Stimulated activated CD4-positive, alpha-beta T cell treated with anti-CD3 and anti-CD28 coated beads, Interleukin-2, amount 100 ng/mL, for 24 hours (primary cell): ENCODE results near the gene PRAC1.

Experiments used
- DNase-seq, 2 donors: peaks; one replicate each; pipeline ENCODE4 v3.0.0-alpha.2; 2020

Gene PRAC1

DNA sequence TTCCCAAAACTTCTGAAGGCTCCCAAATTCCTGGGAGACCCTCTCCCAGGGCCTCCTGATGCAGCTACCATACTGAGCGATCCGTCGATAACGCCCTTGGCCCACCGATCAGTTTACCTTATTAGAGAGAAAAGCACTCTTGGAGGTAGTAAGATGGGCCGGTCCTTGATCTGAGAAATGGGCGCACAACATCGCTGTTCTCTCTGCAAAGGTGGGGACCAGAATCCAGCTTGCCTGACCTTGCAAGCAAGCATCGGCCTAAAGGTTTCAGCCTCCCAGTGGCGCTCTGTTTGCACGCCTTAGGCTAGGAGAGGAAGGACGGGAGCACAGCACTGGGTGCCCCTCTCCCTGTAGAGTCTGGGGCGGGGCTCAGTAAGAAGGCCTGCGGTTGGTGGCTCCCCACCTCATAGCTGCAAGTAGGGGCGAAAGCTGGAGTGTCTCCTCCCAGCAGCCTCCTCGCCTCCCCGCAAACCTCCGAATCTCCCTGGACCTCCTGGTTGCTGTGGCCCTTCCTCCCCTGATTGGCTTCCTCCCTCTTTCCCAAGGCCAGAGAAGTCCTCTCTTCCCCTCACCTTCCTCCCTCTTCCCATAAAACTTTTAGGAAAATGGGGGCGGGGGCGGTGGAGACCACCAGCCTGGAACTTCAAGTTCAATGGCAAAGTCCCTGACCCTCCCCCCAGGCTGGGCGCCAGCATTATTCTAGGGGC is at the start of gene PRAC1:
Gene PRAC1, minus strand, starts transcription at position 318 of the 707 bp plus-strand sequence. Its CDS starts 126 bp downstream, at position 192.
- DNase-seq = no peak

DNA sequence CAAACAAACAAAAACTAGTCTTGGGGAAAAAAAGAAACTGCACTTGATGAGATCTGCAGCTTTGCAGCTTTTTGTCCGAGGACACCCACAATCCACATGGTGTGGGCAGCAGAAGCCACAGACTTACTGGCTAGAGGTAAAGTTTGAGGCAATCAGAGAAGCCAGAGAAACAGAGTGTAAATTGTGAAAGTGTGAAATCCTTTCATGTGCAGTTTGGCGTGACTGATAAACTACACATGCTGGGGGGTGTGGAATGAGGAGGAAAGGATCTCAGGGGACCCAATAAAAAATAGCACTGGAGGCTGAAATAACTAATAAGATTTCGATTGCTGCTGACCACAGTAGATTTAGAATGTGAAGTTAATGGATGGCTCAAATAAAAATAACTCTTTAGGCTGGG is 48.6 kb upstream of the PRAC1 start:
- DNase-seq = no peak

DNA sequence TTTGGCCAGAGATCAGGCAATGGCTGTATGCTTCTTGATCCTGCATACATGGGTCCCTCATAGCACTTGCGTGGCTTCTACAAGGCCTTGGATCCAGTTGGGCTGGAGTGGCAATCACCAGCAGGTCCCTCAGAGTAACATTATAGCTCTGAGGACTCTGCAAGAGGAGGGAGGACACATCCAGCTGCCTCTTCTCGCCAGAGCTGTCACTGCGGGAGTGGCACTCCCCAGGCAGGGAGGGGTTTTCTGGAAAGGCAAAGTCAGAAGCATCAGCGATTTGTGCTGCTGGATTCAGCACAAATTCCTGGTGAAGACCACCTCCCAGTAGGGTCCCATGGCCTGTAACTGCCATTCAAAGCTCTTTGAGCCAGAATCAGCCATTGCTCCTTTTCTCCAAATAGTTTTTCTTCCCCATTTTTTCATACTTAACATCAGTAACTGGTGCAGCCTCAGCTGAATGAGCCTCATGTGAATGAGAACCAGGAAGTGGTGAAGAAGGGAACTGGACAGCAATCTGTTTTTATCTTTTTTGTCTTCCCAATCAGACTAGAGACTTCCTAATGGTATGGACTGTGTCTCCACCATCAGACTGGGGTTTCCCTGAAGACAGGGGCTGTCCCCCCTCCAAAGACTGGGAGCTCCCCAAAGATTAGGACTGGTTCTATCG is 46.8 kb upstream of the PRAC1 start:
- DNase-seq = no peak

DNA sequence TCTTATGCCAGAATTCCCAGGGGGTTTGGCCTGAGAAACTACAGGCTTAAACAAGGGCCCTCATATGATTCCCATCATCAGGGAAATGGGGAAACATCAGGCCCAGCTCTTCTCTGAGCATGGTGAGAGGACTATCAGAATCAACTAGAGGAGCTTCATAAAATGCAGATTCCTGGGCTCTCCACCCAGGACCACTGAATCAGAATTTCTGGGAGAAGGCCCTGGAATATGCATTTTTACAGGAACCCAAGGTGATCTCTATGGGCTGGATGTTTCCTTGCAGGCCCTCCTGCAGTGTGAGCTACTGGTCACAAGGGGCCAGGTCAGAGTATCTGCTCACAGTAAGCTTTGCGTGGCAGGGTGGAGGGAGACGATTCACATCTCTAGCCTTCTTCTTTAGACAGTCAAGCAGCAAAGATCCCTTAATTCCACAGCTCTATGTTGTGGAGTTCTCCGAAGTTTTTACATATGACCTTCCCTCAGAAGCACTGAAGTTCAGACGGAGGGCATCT is 45.0 kb upstream of the PRAC1 start:
- no peak for DNase-seq

DNA sequence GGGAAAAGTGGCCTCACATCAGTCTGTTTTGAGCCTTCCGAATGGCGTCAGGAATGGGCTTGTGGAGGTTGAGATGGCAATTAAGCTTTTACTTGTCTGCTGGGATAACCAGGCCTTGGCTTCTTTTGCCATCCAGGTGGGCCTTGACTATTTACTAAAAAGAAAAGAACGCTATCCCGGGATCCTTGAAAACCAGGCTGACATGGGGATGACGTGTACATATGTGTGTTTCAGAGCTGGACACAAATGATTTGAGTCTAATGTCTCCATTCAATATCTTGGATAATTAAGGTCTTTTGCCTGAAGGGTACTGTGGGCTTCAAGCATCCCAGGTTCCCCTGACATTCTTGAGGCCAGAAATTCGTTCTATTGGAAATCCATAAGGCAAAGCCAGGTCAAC is 38.8 kb upstream of the PRAC1 start:
- DNase-seq = no peak

DNA sequence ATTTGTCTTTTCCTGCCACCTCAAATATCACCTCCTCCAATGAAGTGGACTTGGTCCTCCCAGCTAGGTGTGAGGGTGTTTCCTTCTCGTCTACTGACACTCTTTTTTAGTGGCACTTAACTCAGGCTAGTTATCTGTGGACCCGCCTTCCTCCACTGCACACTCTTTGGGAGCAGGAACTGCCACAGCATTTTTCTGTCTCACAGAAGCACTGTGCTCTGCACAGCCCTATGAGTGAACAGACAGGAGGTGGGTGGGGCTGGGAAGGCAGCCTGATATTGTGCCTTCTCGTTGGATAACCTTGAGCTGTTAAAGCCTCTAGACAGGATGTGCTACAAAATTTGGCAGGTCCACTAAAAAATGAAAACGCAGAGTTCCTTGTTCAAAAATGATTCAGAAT is 38.1 kb upstream of the PRAC1 start:
- DNase-seq = no peak

DNA sequence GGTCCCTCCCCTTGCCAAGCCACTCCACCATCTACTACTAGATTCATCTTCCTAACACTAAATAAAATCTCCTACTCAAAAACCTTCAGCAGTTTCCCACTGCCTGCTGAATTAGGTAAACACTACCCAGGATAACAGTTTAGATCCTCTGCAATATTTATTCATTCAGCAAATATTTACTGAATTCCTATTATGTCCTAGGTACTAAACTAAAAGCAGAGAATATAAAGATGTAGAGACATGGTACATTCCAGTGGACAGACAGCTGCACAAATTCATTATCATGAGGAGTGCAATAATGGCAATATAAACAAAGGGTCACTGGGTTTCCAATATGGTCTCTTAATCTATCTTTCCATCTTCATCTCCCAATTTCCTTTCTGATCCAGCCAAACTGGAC is 37.0 kb upstream of the PRAC1 start:
- no peak for DNase-seq

DNA sequence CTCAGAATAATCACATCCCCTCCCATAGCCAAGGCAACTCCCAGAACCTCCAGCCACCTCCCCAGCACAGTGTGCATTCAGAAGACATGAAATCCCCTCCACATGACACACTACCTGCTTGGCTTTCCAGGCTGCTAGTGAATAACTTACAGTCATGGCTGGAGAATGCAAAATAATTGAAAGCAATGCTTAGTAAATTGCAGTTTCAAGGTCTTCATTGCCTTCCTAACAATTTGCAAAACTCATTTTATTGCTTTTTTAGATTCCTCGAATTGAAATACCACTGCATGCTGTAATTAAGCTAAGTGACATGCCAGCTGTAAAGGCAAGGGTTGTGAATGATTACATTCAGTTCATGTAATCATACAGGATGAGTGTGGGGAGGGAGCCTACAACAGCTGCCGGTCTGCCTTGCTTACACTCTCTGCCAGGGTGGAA is 35.2 kb upstream of the PRAC1 start:
- no peak for DNase-seq

DNA sequence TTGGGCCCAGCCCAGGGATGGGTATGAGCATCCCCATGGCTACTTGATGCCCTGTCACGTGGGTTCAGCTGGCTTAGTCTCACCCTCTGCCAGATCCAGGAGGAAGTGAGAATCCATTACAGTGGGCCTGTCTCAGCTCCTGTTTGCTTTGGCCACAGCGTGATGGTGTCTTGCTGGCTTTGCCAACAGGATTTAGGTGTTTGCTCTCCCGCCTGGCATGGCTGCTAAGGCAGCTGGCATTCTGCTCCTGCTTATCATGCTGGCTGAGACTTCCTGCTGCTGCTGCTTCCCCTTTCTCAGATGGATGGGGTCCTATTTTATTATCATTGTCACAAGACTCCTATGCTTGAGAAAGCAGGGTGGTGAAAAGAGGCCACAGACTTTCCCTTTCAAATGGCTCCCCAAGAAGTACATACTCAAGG is 34.5 kb upstream of the PRAC1 start:
- DNase-seq = no peak

DNA sequence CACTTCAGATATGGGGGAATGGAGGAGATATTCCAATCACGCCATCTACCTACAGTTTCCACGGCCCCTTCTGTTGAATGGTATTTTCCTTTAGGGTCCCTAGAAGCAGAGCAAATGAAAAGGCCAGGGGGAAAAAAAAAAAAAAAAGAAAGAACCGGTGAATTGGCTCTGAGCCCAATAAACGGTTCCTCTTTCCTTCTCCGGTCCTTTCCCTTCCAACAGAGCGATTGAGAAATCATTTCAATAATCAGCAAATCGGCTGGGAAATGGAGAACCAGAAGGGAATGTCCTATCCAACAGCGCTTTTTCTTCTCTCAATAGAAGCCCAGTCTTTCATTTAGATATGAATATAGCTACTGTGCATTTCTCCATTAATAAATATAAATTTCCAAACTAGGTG is 33.0 kb upstream of the PRAC1 start:
- no peak for DNase-seq

DNA sequence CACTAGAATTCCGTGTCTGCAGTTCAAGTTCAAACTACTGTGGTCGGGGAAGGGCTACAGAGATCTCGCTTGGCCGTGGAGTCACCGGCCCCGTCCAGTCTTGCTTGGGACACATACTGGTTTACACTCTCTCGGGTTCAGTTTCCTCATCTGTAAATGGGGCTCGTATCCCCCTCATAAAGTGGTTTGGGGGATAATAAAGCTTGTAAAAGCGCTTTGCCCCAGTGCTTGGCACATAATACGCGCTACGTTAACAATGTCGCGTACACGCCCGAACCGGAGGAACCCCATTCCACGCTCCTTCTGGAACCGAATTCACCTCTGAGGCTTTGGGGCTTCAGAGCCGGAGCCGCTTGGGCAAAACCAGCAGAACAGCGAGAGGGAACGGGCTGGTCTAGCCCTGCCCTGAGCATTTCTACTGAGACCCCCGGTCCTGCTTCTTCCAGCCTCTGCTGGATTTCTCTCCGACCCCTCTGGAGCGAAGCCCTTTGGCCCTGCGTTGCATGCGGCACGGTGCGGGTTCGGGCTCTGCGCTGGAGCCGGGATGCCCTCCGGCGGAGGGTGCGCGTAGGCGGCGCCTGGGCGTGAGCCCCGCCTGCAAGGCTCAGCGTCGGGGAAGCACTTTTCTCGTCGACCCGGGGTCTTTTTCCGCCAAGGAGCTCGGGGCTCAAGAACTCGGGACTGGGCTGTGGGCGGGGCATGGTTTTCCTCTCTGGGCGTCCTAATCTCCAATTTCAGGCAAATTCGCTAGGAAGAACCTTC is 32.4 kb upstream of the PRAC1 start:
- no peak for DNase-seq

DNA sequence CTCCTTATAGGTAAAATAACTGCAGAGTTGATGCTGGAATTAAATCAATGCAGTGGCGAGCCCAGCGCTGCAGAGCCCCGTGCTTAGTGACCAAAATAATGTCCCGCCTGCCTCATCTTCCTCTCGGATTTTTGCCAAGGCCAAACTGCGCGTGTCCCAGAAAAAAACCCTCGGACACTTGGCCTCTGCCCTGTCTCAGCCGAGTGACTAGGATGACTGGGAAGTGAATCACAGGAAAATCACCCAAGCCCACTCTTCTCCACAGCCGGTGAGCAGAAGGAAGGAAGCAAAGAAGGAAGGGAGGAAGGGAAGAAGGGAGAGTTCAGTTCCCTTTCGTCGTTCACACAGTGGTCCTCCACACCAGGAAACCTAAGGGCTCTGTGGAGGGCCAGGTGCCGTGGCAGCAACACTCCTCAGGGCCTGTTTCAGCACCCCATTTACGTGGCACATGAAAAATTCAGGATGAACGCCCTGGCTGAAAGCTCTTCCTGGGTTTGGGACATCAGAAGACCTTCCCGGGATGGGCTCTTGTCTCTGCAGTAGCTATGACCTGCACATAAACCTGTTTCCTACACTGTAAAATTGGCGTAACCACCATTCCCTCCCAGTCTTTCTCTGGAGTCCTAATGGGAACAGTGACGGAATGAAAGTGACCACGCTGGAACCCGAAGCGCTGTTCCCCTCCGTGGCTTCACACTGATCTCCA is 31.6 kb upstream of the PRAC1 start:
- DNase-seq = no peak

DNA sequence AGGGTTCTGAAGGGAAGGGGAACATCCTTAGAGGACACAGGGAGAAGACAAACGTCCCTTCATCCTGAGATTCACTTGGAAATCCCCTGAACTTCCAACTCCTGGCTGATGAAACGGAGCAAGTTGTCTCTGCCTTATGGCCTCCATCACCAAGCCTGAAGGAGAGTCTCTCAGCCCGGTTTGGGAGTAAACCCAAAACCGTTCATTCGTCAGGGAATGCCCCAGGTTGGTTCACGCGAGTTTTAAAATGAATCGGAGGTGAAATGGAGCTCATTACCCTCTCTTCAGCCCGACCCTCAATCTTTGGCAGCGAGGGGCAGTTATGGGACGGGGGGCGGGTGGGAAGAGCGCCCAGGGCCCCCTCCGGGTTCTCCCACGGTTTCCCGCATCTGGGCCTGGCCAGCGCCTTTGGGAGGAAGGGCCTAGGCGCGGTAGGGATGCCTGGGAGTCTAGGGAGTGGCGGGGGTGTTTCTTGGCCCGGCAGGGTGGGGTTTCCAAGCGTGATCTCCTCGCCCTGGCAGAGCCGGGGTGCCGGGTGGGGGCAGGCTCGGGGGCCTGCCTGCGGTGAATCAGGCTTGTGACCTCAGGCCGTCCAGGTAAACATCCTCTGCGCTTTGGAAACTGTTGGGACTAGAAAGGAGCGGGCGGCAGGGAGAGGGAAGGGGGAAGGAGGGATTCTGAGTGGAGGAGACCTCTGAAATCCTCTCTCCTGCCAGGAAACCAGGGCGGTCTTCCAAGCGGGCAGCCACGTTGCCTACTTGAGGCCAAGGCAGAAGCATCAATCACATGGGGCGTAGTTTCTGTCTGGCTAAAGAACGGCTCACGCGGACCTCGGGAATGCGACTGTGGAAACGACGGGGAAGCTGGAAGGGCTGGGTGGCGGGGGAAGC is 30.3 kb upstream of the PRAC1 start:
- no peak for DNase-seq

DNA sequence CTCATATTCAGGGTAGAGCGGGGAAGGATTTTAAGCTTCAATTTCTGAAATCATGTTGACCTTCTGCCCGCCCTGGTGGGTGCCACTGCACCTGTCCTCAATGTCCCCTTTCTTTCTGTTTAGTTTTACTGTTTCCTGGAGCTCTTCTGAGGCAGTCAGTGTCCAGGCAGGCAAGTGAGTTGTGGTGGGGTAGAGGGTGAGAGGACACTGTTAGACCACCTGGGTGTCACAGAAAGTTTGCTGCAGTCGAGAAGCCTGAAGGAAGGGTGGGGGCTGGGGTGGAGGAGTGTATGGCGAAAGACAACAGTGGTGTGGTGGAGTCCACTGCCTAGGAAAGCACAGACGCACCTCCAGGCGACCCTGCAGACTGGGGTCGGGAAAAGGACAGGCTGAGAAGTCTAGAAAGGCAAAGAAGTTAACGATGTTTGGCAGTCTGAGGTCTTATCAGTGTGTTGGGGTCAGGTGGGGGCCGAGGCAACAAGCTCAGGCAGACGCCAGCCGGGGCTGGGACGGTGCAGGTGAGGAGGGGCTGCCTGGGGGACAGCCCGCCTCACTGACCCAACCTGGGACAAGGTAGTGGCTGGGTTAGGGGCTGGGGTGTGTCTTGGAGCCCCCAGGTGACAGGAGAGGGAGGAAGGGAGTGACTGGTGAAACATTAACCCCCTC is 29.5 kb upstream of the PRAC1 start:
- DNase-seq = no peak

DNA sequence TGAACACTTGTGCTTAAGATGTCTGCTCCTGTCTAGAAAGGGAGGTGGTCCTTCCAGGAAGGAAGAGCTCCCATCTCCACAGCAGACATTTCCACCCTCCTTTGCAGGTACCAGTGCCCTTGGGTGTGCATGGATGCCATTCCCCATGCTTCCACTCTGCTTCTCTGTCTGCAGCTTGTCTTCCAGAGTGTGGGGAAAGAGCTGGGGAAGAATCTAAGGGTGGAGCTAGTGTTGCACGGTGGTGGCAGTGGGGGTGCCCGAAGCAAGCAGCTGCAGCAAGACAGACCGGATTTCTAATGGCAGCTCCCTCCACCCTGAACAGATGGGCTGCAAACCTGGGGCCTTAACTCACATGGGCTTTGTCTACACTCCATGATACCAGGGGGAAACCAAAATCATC is 28.9 kb upstream of the PRAC1 start:
- no peak for DNase-seq

DNA sequence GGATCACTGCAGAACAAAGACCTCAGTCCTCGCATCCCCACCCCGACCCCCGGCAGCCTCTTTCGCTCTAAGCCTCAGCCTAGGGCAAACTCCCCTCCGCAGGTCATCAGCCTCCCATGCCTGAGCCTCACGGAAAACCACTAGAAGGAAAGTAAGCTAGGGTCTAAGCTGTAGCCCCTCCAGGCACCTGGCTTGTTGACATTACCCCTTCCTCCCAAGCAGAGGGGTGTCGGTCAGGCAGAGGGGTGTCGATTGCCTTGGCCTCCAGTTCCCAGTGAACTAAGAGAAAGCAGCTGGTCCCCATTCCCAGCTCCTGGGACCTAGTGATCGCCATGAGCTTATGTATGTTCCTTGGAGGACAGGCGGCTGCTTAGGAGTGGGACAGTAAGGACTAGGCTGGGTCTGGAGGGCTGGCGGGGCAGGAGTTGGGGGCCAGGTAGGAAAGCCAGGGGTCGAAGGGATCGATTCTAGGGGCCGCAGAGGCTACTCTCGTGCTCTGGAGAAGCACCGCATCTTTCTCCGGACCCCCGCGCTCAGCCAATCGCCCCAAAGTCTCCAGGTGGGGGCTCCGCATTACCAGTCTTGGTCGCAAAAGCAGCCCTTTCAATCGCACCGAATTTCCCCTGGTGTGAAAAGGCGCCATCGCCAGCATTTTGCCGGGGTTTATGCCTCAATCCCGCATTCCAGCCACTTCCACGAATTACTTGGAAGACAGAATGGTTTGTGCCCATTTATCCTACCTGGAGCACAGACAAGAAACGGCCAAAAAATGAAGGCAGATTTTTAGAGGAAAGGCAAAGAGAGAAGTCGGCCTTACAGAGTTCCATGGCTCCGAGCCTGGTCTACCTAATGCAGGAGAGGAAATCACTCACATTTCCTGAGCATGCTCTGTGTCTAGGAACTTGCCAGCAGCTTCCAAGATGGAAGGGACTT is 27.6 kb upstream of the PRAC1 start:
- DNase-seq = no peak

DNA sequence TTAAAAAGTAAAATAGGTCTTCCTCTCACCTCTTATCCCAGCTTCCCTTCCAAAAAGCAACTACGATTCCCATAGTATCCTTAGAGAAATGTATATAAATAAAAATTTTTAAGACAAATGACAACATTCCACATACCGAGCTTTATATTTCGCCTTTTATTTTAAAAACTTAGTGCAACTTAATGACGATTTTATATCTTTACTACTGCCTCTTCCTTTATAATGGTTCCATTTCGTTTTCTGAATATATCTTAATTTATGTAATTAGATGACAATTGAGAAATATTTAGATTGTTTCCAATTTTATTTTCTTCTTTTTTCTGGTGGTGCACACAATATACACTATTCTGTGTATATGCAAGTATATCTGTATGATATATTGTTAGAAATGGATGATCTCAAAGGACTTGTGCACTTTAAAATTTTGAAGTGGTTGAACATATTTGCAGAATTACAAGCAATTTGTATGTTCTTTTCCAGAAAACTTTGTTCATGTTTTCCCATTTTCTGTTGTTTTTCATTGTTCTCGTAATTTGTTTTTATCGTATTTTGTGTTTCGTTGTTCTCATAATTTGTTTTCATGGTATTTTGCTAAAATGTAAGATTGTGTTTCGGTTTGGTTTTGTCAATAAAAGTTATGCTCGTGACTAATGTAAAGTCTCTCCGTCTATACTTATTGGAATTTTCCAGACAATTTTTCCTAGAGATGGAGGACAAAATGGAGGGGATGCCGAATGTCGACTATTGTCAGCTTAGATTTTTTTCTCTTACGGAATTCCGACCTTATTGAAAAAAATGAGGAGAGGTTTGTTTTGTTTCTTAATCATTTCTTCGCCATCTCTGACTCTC is 26.6 kb upstream of the PRAC1 start:
- DNase-seq = no peak

DNA sequence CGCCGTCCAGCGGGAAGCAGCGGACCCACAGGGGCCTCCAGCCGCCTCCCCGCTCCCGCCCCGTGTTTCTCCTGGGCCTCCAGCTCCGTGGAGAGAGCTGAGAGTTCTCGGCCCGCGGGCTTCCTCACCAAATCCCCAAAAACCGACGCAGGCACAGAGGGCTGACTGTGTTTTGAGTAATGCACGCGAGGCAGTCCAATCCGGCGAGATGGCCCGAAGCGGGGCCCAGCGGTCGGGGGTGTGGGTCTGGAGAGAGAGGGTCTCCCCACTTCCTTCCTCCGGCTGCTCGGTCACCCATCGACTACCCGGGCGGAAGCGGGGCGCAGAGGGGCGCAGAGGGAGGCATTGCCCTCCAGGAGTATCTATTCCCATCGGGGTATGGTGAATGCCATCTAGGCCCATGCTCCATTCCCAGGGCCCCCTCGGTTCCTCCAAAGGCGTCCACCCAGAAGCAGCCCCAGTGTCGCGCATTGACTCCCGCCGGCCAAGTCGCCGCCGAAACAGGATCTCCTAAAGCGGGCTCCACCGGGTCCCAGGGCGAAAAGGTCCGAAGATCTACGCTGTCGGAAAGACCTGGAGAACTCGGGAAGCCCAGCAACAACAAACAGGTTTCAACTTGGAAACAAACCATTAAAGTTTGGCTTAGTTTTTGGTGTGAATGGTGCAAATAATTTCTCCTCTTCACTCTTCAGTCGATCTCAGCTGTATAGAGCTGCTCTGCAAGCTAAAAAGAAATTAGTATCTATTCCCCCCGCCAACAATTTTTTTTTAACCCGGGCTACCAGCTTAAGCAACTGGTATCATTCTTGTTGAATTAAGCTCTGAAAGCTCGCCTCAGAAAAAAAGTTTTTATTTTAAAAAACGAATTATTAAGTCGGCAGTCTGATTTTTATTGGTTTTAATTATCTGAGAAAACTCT is 25.4 kb upstream of the PRAC1 start:
- no peak for DNase-seq
